Head of caudate nucleus (tissue), 42 donors: ENCODE results near the gene TREX2.

Experiments used
- DNase-seq, 42 donors: peaks; one replicate each; pipeline versions ENCODE4 v3.0.0 to v3.0.0-alpha.2; 2020 to 2021; ENCODE audit warnings: mixed read lengths in 7 of 42
- intact Hi-C: fragments of 100-400 bp; cut with DNase I; formaldehyde crosslinking; loops from one replicate; pipeline ENCODE4 v1.15.0; 2022

Gene TREX2

DNA sequence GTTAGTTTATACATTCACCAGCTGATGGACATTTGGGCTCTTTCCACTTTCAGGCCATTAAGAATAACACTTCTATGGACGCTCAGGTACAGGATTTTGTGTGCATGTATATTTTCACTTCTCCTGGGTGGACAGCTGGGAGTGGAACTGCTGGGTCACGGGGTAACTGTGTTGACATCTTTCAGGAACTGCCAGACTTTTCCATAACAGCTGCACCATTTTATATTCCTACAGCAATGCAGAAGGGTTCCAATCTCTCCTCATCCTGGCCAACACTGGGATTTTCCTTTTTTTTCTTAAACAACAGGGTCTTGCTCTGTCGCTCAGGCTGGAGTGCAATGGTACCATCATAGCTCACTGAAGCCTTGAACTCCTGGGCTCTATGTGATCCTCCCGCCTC, 12.6 kb upstream of the TREX2 start:
- DNase-seq, result no peak
- intact Hi-C loops, result no loop called here

DNA sequence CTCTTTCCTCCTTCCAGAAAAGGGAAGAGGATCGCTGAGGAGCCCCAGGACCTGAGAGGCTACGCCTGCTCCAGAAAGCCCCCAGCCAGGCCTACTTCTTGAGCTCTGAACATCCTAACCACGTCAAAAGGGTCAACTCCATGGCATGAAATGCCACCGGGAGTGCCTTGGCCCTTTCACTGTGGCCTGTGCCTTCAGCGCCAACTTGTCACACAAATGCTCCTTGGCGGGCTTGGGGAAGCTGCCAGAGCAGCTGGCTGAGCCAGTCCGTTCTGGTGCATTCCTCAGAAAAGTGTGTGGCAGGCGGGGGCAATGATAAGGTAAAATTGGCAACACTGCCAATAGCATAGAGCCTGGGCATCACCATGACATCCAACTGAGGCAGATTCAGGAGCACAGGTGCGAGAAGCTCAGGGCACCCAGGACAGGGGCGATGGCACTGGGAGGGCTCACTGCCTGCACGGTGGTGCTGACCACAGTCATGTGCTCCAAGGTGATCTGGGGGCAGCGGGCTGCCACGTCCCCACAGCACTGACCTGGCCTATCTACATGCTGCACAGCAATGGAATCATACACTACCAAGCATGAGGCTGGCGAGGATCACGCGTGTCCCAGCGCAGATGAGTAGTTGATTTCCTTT, 12.1 kb upstream of the TREX2 start:
- no peak for DNase-seq
- intact Hi-C loops, result no loop called here

GRCh38 chrX:153457136-153457825, 11.4 kb upstream of the TREX2 start:
- intact Hi-C loops, result no loop called here
- DNase-seq, result no peak

GRCh38 chrX:153456704-153457103, 10.8 kb upstream of the TREX2 start:
- no peak for DNase-seq
- intact Hi-C loops, result no loop called here

DNA sequence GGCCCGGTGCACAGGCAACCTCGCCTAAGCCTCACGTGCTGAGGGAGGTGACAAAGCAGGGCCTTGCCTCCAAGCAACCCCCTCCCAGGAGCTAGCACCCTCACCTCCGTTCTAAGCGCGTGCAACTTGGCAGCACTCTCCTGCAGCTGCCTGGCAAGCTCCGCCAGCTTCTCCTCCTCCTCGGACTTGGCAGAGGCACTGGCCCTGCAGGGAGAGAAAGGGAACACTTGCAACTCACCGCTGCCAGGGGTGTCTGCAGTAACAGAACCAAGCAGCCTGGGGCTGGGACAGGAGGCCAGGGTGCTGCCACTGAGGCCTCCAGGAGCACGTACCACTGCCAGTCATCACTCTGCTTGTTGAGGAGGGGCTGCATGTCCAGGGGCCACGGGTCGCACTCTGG, 10.3 kb upstream of the TREX2 start:
- intact Hi-C loops, result no loop called here
- DNase-seq, result peak in 17 of 42 donors; percentile 10 to 53 (median 34)

GRCh38 chrX:153455571-153455970, 9.7 kb upstream of the TREX2 start:
- intact Hi-C loops, result no loop called here
- DNase-seq, result no peak

GRCh38 chrX:153454901-153455550, 9.2 kb upstream of the TREX2 start:
- intact Hi-C loops, result no loop called here
- DNase-seq, result no peak

- intact Hi-C loops, result no loop called here
Measured at GRCh38 chrX:153450949-153451277, 5.1 kb upstream of the TREX2 start.

DNA sequence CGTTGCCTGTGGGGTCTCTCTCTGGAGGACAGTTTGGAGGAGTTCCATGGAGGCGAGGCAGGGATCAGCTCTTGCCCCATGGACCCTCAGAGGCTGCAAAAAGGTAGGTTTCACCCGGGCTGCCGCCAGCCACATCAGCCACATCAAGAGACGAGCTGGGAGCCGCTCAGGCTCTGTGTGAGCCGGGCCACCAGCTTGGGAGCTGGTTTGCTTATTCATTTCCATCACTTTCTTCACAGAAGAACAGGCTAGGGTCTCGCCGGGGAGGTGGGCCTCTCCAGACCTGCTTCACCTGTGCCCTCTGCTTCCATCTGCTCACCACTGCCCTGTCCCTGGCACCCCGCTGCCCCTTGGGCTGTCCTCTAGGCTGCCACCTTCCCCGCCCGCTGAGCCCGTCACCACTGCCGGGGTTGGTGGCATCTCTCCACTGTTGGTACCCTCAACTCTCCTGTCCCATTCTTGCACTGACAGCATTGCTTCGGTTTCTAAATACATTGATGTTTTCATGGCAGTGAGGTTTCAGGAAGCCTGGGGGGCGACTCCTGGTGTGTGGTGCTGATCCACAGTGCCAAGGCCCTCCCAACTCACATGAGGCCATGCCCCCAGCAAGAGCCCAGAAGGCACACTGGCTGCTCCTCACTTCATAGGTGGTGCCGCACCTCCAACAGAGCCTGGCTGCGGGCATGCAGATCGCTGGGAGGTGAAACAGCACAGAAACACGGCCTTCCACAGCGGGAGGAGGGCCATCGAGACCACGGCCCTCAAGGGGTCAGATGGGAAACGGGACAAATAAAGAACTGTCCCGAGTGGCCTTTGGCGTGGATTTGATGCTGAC, 4.5 kb upstream of the TREX2 start:
- peak in 1 of 42 donors; percentile 4 for DNase-seq
- intact Hi-C loops, result no loop called here

More at GRCh38 chrX:153450949-153451277, 5.1 kb upstream of the TREX2 start:
- DNase-seq, result no peak

DNA sequence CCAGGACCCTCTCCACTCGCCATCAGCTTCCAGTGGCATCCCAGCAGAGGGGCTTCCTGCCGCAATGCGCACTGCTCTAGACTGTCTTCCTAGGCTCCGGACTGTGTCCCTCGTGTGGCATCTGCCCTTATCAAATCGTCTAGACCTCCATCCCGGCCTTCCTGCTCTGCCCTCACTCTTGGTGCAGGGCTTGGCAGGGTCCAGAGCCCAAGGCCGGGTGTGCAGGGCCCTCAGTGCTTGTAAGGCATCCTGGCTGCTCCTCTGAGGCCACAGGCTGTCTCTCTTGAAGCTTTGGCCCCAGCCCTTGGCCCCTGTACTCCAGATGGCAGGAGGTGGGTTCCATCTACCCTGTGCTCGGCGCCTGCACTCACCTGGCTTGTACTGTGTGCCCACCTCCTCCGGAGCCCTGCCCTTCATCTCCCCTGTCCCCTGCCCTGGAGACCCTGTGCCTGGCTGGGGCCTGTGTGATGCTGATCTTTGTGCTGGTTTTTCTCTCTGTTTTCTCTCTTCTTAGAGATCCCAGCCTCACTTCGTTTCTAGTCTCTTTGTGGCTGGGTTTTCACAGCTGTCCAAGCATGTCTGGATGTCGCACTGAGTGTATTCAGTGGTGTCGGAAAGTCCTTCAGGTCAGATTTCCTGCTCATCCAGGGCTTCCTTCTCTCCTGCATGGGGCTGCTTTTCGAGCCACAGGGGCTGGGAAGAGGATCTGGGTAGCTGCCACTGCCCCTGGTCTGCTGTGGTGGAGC, 3.7 kb upstream of the TREX2 start:
- DNase-seq, result peak in 1 of 42 donors; percentile 20
- intact Hi-C loops, result no loop called here

GRCh38 chrX:153448556-153449367, 2.9 kb upstream of the TREX2 start:
- intact Hi-C loops, result no loop called here
- DNase-seq, result peak in 1 of 42 donors; percentile 10

GRCh38 chrX:153447581-153447960, 1.7 kb upstream of the TREX2 start:
- intact Hi-C loops, result no loop called here
- no peak for DNase-seq

- intact Hi-C loops, result no loop called here
Measured at GRCh38 chrX:153446950-153447580, 1.2 kb upstream of the TREX2 start.

DNA sequence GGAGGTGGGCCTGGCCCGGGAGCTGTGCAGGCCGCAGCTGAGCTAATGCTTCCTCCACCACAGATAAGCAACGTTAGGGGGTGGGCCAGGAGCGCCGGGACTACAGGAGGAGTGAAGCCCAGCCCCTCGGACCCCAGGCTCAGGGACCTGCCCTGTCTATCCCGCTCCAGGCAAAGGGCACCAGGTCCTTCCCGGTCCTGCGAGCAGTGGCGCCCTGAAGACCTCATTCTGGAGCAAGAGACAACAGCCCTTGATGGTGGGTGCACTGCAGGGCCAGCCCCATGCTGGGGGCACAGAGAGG, 730 bp upstream of the TREX2 start:
- no peak for DNase-seq
- intact Hi-C loops, result no loop called here

More at GRCh38 chrX:153446950-153447580, 1.2 kb upstream of the TREX2 start:
- no peak for DNase-seq

DNA sequence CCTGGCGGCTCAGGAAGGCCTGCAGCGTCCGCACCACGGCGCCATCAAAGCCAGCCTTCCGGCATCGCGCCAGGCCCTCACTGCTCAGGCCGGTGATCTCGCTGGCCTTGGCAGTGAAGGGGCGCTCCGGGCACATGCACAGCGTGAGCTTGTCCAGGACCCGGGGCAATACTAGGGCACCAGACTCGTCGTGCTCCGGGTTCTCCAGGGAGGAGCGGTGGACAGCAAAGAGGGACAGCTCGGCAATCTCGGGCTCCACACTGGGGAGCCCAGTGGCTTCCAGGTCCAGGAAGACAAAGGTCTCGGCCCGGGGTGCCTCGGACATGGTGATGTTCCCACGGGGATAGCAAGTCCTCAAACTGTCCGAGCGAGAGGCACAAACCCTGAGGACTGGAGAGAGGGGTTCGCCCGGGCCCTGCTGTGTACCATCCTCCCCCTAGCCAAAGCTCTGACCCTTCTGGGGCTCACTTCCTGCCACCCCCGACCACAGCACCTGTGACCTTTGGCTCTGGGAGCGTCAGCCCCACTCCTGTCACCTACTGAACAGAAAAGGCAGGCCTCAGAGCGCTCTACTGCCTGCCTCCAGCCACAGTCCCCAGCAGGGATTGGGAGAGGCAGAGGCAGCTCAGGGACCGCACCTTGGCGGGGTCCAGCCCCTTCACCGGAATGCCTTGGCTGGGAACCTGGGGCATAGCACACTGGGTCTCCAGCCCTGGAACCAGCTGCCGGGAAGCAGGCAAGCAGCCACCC, 575 bp downstream of the TREX2 start:
- intact Hi-C loops, result no loop called here
- DNase-seq, result no peak

DNA sequence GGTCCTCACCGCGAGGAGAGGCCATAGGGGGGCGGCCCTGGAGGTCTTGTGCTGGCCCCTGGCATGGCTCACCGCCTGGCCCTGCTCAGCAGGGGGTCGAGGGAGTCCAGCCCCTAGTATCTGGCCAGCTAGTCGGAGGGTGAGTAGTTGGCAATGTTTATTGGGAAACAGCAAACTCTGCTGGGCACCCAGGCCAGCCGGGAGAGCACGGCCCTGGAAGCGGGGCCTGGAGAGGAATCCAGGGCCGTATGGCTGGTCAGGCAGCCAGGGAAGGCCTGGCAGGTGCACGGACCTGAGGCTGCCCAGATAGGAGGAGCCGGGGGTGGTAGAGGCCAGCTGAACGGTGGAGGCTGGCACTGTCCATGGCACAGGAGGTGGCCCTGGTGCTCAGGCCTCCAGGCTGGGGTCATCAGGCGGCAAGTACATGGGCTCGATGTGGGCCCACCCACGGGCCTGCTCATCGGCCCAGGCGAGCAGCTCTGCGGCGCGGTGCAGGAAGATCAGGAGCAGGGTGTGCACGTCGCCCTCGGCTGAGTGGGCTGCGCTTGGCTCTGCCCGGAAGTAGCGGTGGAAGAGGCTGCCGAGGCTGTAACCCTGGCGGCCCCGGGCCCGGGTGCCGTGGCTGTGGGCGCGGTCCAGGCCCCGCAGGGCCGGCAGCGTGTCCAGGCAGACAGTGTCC, 1.4 kb downstream of the TREX2 start:
- DNase-seq, result no peak
- intact Hi-C loops, result no loop called here
